ENCODE measurements around the gene ZNF780A.
A peak's percentile ranks its signal among the peaks of the same experiment; 100 is the strongest.

ZNF780A gene

GRCh38 chr19:40080289-40080688 is 10.5 kb downstream of the ZNF780A start:
- no peak for TF ChIP-seq CTCF (IDR thresholded peaks at IDR 0.05; ENCODE audit: low read depth, low read length)
- H3K9me3 ChIP-seq (ENCODE audit: severe bottlenecking), result no peaks in the 10 kb centered on the region
- H3K27me3 ChIP-seq (ENCODE audit: insufficient read depth, low read depth, severe bottlenecking), result no peaks in the 10 kb centered on the region
- peaks cover 66% of the 10 kb centered on the region for H3K36me3 ChIP-seq
- H3K27ac ChIP-seq, result no peak overlapping the region
- no peak for DNase-seq
- no peak overlapping the region for H3K4me3 ChIP-seq (ENCODE audit: low read depth, low read length)

- Histone ChIP-seq H3K27ac (no peak overlapping the region), H3K4me3 (ENCODE audit: low read depth, low read length) (no peak overlapping the region), H3K27me3 (ENCODE audit: insufficient read depth, low read depth, severe bottlenecking) (no peaks in the 10 kb centered on the region), H3K36me3 (peaks cover 73% of the 10 kb centered on the region), H3K9me3 (ENCODE audit: severe bottlenecking) (no peaks in the 10 kb centered on the region)
- no peak for DNase-seq
- no peak for TF ChIP-seq CTCF (IDR thresholded peaks at IDR 0.05; ENCODE audit: low read depth, low read length)
Measured at GRCh38 chr19:40078377-40078776, 12.4 kb downstream of the ZNF780A start.

GRCh38 chr19:40070058-40070457 is 20.7 kb downstream of the ZNF780A start:
- Histone ChIP-seq H3K36me3 (peaks cover 13% of the 10 kb centered on the region), H3K9me3 (ENCODE audit: severe bottlenecking) (no peaks in the 10 kb centered on the region), H3K4me3 (ENCODE audit: low read depth, low read length) (no peak overlapping the region), H3K27me3 (ENCODE audit: insufficient read depth, low read depth, severe bottlenecking) (no peaks in the 10 kb centered on the region), H3K27ac (no peak overlapping the region)
- no peak for TF ChIP-seq CTCF (IDR thresholded peaks at IDR 0.05; ENCODE audit: low read depth, low read length)
- no peak for DNase-seq

- H3K27me3 ChIP-seq (ENCODE audit: insufficient read depth, low read depth, severe bottlenecking), result no peaks in the 10 kb centered on the region
- H3K27ac ChIP-seq, result no peak overlapping the region
- peaks cover 3% of the 10 kb centered on the region; the same call in 1 of the 2 replicates for H3K36me3 ChIP-seq
- peaks cover 2% of the 10 kb centered on the region for H3K9me3 ChIP-seq (ENCODE audit: severe bottlenecking)
- H3K4me3 ChIP-seq (ENCODE audit: low read depth, low read length), result no peak overlapping the region
- no peak for TF ChIP-seq CTCF (IDR thresholded peaks at IDR 0.05; ENCODE audit: low read depth, low read length)
- no peak for DNase-seq
Measured at GRCh38 chr19:40059624-40060023, 31.1 kb downstream of the ZNF780A start.

GRCh38 chr19:40057166-40057565 is 33.6 kb downstream of the ZNF780A start:
- H3K9me3 ChIP-seq (ENCODE audit: severe bottlenecking), result peaks cover 2% of the 10 kb centered on the region
- no peak for TF ChIP-seq CTCF (IDR thresholded peaks at IDR 0.05; ENCODE audit: low read depth, low read length)
- no peak overlapping the region for H3K27ac ChIP-seq
- no peak for DNase-seq
- H3K4me3 ChIP-seq (ENCODE audit: low read depth, low read length), result no peak overlapping the region
- peaks cover 3% of the 10 kb centered on the region for H3K36me3 ChIP-seq
- no peaks in the 10 kb centered on the region for H3K27me3 ChIP-seq (ENCODE audit: insufficient read depth, low read depth, severe bottlenecking)

- no peak for DNase-seq
- peaks cover 3% of the 10 kb centered on the region for H3K36me3 ChIP-seq
- H3K4me3 ChIP-seq (ENCODE audit: low read depth, low read length), result peak overlapping the region; percentile 66
- H3K9me3 ChIP-seq (ENCODE audit: severe bottlenecking), result peaks cover 2% of the 10 kb centered on the region
- no peaks in the 10 kb centered on the region for H3K27me3 ChIP-seq (ENCODE audit: insufficient read depth, low read depth, severe bottlenecking)
- no peak overlapping the region for H3K27ac ChIP-seq
- no peak for TF ChIP-seq CTCF (IDR thresholded peaks at IDR 0.05; ENCODE audit: low read depth, low read length)
Measured at GRCh38 chr19:40056505-40056904, 34.2 kb downstream of the ZNF780A start.

Measured in WERI-Rb-1 (cell line).